Fibroblast of skin of abdomen (primary cell): Measurements from ENCODE around the gene SH3RF3.

Experiments used
- DNase-seq: peaks from one replicate; pipeline ENCODE4 v3.0.0-alpha.2; 2013

Gene SH3RF3

DNA sequence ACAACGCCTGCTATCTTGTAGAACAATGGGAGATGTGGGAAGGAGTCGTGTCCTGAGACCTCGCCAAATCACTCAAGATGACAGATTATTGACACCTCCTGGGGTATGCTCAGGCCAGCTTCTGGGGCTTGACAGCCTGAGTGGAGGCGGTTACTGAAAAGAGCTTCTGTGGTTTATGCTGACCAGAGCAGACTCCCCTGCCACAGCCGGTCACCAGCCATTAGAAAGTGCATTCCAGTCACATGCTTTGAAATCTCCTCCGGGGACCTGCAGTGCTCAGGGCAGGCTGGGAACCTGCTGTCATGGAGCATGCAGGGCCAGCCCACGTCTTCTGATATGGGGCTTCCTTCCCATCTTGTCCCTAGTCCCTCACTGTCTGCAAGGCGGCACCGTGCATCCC is 268.9 kb downstream of the SH3RF3 start:
- no peak for DNase-seq

GRCh38 chr2:109398366-109399015 is 269.5 kb downstream of the SH3RF3 start:
- peak; percentile 38 for DNase-seq

DNA sequence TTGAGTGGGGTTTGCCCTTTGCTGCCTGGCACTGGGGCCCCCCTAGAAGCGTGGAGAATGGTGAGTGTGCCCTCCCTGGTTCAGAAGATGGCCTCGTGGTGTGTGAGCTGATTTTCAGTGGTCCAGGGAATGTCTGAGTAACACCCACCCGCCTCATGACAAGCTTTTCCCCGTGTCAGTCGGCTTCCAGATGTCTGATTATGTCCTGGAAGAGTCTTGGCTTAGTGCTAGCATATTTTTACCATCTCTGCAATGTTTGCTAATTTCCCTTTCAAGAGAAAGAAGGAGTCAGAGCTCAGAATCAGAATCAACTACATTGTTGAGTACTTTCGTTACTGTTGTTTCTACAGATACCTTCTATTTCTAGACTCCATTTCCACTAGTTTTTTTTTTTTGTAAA is 270.1 kb downstream of the SH3RF3 start:
- peak; percentile 62 for DNase-seq

- DNase-seq = no peak
Measured at GRCh38 chr2:109400102-109400501, 271.1 kb downstream of the SH3RF3 start.

- no peak for DNase-seq
Measured at GRCh38 chr2:109401370-109401769, 272.4 kb downstream of the SH3RF3 start.

DNA sequence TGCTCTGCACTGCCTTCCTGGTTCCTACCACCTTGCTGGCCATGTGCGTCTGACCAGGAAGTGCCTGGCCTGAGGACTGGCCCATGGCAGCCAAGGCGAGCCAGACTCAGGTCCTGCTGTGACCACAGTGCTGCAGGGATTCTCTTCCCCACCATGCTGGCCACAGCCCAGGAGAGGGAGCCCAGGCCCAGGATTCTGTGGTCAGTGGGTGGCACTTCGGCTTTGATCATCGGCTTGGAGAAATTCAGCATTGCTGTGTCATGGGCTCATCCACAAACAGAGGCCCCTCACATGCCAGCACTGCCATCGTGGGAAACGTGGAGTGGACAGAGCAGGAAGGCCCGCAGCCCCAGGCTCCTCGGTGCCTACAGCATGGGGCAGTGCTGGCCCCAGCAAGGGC is 273.2 kb downstream of the SH3RF3 start:
- DNase-seq = no peak

DNA sequence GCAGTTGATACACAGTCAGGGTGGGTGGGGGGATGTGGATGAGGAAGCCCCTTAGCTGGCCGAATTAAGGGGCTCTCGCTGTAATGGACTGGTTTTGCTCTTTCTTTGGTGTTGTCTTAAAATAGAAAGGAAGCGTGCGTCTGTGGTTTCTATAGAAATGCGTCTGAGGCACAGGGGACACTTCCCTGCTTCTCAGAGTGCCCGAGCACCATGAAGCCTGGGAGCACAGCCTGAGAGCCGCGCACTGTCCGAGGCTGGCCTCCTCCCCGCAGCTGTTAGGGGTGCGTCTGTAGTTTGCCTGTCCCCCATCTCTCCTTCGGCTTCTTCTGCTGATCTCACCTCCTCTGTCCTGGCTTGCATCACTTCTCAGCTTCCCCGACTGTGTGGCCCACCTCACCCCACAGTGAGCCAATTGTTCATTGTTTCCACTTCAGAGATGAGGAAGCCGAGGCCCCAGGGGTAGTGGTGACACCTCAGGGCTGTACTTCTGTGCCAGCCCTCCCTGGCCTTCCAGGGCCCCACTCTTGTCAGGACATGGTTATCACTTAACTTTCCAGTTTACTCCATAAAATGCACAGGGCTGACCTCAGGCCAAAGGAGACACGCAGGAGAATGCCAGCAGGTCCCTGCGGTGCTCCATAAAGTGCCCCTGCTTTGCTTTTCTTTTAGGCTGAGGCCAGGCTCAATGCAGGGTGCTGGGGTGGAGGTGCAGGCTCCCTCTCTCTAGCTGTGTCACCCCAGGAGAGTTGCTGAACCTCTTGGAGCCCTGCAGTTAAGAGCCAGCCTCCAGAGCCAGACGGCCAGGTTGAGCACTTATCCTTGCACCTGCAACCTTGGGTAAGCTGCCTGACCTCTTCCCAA is 274.2 kb downstream of the SH3RF3 start:
- DNase-seq = no peak

GRCh38 chr2:109403841-109404201 is 274.8 kb downstream of the SH3RF3 start:
- no peak for DNase-seq

- DNase-seq = no peak
Measured at GRCh38 chr2:109404681-109405080, 275.7 kb downstream of the SH3RF3 start.

DNA sequence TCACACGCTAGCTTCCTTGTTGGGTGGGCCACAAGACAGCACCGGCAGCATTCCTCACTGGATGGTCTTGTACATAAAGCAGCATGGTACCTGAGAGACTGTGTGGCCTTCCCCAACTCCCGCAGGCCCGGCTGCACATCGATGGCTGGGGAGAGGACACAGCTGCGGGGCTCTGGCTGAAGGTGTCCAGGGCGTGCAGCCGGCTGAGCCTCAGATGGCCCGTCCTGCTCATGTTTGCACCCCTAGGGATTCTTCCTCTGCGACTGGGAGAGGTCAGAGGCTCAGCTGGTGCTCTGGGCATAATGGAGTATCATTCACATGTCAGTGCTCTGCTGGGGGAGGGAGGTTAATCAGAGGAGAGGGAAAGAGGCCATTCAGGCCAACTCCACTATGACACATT is 276.9 kb downstream of the SH3RF3 start:
- no peak for DNase-seq

- no peak for DNase-seq
Measured at GRCh38 chr2:109406301-109406700, 277.3 kb downstream of the SH3RF3 start.

GRCh38 chr2:109407276-109408042 is 278.5 kb downstream of the SH3RF3 start:
- DNase-seq = no peak

DNA sequence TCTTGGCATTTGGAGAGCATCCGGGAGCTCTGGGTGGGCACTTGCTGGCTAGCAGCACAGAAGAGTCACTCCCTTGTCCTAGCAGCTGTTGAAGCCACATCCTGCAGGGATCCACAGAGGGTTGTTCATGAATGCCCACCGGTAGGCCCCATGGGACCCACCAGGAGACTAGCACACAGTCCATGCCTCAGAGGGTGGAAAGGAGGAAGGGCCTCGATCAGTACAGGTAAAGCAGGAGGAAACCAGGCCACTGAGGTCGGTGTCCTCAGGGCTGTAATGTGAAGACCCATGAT is 279.0 kb downstream of the SH3RF3 start:
- no peak for DNase-seq

GRCh38 chr2:109409321-109410038 is 280.5 kb downstream of the SH3RF3 start:
- DNase-seq = no peak

GRCh38 chr2:109410039-109410815 is 281.2 kb downstream of the SH3RF3 start:
- no peak for DNase-seq

DNA sequence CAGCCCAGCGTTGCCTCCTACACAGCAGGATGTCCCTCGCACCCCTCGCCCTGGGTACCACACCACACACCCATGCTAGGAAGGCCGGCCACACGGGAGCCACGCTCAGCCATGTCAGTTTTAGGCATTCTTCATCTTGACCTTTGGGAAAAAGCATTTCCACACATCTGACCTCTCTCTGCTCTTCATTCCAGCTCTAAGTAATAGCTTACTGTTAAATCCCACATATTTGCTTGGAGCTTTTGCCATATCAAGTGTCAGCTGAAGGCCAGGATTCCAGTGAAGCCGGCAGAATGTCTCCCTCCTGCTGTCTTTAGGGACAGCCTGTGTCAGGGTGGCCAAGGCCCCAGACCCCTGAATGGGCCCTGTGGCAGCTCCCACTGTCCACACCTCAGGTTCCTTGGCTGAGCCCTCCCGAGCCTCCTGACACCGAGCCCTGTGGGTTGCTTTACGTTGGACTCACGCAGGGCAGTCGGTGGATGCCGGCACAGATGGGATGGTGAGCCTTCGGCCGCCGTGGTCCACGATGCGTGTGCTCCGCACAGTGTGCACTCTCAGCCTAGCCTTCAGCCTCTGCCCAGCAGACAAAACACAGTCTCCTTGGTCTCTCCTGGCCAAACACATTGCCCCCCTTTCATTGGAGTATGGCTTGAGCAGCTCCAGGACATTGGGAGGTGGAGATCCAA is 282.8 kb downstream of the SH3RF3 start:
- no peak for DNase-seq

- no peak for DNase-seq
Measured at GRCh38 chr2:109415581-109416013, 286.6 kb downstream of the SH3RF3 start.

DNA sequence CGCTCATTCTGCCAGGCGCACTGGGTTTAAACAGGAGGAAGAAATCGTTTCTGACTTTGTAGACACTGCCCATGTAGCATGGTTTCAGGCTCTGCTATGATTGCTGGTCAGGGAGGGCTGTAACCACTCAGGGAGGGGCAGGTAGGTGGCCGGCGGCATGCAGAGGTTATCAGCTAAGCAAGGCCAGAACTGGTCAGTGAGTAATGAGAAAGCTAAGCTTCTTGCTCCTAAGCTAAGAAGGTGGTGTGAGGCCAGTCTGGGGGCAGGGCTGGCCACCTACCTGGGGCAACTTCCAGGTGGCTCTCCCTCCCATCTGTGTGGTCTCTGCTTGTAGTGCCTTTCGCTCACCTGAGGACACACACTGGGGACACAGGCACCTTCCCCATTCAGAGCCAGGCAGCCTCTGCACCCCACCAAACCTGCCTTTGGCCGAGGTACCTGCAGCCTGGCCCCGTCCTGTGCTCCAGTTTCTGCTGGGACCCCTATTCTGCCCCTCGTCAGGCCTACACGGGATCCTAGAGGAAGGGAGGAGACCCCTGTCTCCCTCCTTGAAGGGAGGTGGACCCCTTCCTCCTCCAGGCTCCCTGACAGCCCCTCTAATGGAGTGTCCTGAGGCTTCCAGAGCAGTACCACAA is 288.8 kb downstream of the SH3RF3 start:
- DNase-seq = no peak

- no peak for DNase-seq
Measured at GRCh38 chr2:109418716-109419115, 289.7 kb downstream of the SH3RF3 start.

GRCh38 chr2:109419171-109419756 is 290.3 kb downstream of the SH3RF3 start:
- DNase-seq = no peak

DNA sequence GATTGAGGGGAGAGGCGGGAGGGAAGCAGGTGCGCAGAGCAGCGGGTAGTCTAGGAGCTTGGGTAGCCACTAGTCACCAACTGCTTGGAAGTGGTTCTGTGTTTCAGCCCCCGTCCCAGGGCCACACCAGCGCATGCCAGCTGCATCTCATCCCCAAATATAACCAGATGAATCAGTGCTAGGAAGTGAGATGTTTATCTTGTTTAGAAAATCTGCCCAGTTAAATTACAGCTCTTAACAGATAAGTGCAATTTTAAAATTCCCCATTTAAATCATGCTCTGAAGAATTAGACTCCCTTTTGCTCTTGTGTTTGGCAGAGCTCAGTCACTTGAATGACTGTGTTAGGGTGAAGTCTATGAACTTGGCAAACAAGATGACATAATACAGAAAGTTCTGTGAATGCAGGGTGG is 291.0 kb downstream of the SH3RF3 start:
- no peak for DNase-seq
